AG10803 (cell line): Measurements from ENCODE around the gene PSEN2.

ENCODE experiments used
- DNase-seq: peaks from one replicate; pipeline ENCODE4 v3.0.0; 2010; ENCODE audit warnings: low read depth
- H3K4me3 ChIP-seq: 2 replicates; pipeline ENCODE4 v1.5.1; 2011; ENCODE audit warnings: mild to moderate bottlenecking, low read length, control low read depth
- TF ChIP-seq, protein P1 (sequence below): conservative IDR thresholded peaks from 2 replicates; pipeline ENCODE4 v1.5.1; 2011; ENCODE audit warnings: mild to moderate bottlenecking, low read length, control low read depth, inconsistent platforms

The PSEN2 gene

DNA sequence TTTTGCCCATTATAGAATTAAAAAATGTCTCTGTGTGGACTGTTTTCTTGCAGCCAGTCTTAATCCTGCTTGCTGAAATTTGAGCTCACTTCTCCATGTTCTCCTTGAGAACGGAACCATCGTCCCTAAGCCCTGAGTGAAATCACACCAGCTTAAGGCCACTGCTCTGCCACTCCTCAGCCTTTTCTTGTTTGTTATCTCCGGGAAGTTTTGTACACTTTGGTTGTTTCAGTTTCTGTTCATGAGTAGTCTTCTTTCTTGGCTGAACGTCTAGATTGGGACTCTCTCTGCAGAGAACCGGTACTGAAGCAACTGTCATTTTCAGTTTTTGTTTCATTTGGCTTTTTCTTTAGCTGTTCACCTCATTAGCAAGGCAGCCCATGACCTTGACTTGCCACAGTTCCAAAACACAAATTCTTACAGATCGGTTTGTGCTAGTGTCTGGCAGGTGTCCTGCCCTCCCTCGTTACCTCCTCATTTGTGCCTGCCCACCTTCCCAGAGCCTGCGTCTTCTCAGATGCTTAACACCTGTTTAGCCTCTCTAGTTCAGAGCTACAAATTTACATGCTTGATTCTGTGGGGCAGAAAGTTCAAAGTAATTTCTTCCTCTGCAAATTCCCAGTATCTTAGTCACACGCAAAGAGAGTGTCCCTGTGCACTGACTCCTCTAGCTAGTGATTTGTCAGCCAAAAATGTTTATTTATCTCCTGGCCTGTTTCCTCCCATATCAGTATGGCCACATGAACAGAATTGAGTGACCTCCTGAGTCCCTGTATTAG is 12.4 kb downstream of the PSEN2 start:
- H3K4me3 ChIP-seq, result no peak overlapping the region
- DNase-seq, result peak; percentile 22

DNA sequence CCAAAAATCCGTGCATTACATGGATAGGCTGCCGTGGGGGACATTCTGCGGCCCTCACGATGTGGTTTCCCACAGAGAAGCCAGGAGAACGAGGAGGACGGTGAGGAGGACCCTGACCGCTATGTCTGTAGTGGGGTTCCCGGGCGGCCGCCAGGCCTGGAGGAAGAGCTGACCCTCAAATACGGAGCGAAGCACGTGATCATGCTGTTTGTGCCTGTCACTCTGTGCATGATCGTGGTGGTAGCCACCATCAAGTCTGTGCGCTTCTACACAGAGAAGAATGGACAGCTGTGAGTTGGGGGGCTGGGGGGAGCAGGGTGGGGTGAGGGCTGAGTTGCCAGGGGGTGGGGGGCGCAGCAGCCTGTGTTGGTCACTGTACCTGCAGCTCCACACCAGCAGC is 13.2 kb downstream of the PSEN2 start:
- TF ChIP-seq, protein P1, sequence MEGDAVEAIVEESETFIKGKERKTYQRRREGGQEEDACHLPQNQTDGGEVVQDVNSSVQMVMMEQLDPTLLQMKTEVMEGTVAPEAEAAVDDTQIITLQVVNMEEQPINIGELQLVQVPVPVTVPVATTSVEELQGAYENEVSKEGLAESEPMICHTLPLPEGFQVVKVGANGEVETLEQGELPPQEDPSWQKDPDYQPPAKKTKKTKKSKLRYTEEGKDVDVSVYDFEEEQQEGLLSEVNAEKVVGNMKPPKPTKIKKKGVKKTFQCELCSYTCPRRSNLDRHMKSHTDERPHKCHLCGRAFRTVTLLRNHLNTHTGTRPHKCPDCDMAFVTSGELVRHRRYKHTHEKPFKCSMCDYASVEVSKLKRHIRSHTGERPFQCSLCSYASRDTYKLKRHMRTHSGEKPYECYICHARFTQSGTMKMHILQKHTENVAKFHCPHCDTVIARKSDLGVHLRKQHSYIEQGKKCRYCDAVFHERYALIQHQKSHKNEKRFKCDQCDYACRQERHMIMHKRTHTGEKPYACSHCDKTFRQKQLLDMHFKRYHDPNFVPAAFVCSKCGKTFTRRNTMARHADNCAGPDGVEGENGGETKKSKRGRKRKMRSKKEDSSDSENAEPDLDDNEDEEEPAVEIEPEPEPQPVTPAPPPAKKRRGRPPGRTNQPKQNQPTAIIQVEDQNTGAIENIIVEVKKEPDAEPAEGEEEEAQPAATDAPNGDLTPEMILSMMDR, result no peak
- DNase-seq, result no peak
- H3K4me3 ChIP-seq, result no peak overlapping the region

More for the DNA sequence above, 12.4 kb downstream of the PSEN2 start:
- TF ChIP-seq, protein P1, result no peak

DNA sequence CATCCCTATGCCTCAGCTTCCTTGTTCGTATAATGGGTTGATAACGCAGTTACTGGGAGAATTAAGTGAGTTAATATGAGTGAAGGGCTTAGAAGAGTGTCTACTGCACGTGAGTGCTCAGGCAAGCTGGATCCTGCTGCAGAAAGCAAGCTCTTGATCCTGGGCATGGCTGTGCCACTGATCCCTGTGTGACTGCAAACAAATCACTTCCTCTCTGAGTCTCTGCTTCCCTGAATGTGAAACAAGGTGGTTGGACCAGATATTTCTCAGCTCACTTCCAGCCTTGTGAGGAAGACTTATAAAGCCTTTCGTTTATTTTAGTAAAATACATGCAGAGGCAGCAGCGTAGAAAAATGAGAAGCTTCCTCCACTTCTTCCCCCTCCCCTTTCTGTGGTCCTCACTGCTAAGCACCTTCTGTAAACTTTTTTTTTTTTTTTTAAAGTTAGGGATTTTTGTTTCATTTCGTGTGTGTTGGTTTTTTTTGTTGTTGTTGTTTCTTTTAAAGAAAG is 13.8 kb downstream of the PSEN2 start:
- H3K4me3 ChIP-seq, result no peak overlapping the region
- TF ChIP-seq, protein P1, result no peak
- no peak for DNase-seq

DNA sequence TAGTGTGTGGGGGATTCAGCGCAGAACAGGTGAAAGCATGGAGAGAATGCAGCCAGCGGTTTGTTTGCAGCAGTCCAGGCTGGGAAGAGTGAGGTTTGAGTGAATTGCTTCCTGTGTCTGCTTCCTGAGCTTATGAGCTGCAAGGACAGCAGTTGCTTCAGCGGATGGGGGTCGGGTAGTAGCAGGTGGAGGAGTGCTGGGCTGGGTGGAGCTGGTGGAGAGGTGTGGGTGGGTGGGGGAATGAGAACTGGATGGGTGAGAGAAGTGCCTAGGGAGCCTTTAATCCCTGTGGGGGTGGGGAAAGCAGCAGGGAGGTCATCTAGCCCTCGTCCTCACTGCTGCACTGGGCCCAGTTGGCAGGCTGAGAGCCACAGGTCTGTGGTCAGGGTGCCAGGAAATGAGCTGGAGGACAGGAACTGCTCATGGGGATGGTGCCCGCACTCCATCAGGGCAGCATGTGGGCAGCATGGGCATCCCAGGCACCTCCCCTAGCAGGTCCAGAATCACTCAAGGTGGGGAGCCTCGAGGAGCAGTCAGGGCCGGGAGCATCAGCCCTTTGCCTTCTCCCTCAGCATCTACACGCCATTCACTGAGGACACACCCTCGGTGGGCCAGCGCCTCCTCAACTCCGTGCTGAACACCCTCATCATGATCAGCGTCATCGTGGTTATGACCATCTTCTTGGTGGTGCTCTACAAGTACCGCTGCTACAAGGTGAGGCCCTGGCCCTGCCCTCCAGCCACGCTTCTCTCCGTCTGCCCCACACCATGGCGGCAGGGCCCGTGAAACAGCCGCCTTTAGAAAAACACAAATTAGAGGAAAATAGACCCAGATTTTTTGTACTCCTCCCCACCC is 14.8 kb downstream of the PSEN2 start:
- DNase-seq, result no peak
- H3K4me3 ChIP-seq, result no peak overlapping the region
- TF ChIP-seq, protein P1, result no peak

DNA sequence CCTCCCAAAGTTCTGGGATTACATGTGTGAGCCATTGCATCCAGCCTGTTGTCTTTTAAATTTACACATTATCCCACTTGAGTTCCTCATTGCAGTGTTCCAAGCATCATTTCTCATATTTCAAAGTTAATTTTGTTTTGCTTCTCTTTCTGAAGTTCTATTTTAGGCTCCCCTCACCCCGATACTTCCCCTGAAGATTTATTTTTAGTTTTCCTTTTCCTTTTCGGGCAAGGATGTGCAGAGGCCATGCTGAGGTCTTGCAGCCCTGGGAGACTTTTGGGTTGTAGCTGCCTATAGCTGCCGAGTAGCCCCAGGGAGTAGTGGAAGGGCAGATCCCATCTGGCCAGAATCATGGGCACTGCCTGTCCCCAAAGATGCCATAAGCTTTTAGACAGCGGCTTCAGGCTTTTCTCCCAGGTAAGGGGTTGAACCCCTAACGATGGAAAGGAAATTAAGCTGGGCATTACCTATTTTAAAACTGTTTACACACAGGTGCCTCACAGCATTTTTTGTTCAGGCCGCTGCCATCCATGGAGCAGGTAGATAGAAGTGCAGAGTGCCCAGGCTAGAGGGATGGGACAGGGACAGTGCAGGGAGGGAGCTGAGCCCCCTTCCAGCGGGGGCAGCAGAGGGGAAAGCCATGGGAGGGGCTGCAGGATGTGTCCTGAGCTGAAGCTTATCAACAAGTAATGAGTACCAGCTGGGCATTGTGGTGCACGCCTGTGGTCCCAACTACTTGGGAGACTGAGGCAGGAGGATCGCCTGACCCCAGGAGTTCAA is 15.9 kb downstream of the PSEN2 start:
- DNase-seq, result no peak
- TF ChIP-seq, protein P1, result no peak
- no peak overlapping the region for H3K4me3 ChIP-seq

DNA sequence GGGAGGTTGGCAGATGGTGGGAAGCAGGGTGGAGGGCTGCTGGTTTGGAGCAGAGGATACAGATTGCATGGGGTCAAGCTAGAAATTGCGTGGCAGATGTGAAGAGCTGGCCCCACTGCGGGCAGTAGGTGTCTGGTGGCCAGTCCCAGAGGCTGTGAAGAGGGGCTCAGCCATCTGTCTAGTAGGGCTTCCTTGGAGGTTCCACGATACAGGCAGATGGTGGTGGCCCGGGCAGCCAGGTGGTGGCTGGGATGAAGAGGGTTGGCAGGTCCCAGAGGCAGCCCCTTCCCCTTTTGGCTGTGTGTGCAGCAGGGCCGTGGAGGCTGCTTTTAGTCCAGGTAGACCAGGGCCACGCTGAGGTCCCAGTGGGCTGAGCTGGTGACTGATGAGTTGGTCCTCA is 16.6 kb downstream of the PSEN2 start:
- TF ChIP-seq, protein P1, result no peak
- H3K4me3 ChIP-seq, result no peak overlapping the region
- no peak for DNase-seq
